HepG2 (cell line): ENCODE results near the gene ITSN2. TPM values are rescaled to one million over a fixed set of nuclear protein-coding genes. Genes with fewer than 3 reads are reported as not detected.

Experiments
- ATAC-seq: fragments of 200-7000 bp; cut with Tn5 transposase; 3 replicates; pipeline ENCODE4 v1.9.1; 2020; ENCODE audit warnings: mild to moderate bottlenecking, moderate library complexity
- BruUV-seq: library from RNA; stranded (reverse); fragments of 400-500 nt; replicated peaks from 2 replicates; lab custom pipeline; 2021; lab: Mats Ljungman, UMichigan
- CTCF ChIA-PET: fragments of 300-600 bp; formaldehyde crosslinking; extraction: SDS; loops from one replicate; lab custom pipeline; 2021; ENCODE audit warnings: low total read pairs, inconsistent platforms, low intra/inter-chr PET ratio; lab: Yijun Ruan, JAX
- POLR2A ChIA-PET: fragments of 350-600 bp; sonication (Branson Sonifier 250); formaldehyde crosslinking; loops from one replicate; lab custom pipeline; 2020; ENCODE audit warnings: antibody characterized with exemption, inconsistent platforms; lab: Yijun Ruan, JAX
- DNase-seq: peaks from one replicate; pipeline ENCODE4 v3.0.0-alpha.2; 2015; ENCODE audit warnings: low spot score
- FAIRE-seq: peaks from 3 replicates; lab custom pipeline; 2011; peaks lifted over from hg19 to GRCh38; lab: Jason Lieb, UNC
- H2AFZ ChIP-seq: one replicate; pipeline ENCODE4 v1.6.1; 2011; ENCODE audit warnings: low read length, inconsistent platforms
- H3K27ac ChIP-seq: fragments of 300-600 bp; 3 replicates; pipeline ENCODE4 v1.8.0; 2011; ENCODE audit warnings: mixed run types, mild to moderate bottlenecking, mixed read lengths, low read length, inconsistent platforms; ENCODE audit not compliant: insufficient read depth; ENCODE audit errors: extremely low read length
- H3K27me3 ChIP-seq, 2 experiments: fragments of 200-600 bp in 1 of 2; 2 replicates in 1 of 2; 3 replicates in 1 of 2; pipeline versions ENCODE4 v1.6.0 to v1.8.0; 2011; ENCODE audit warnings: low read length in 2 of 2, mild to moderate bottlenecking in 2 of 2, moderate library complexity in 2 of 2, inconsistent platforms in 1 of 2; ENCODE audit not compliant: insufficient read depth in 2 of 2, control insufficient read depth in 1 of 2
- H3K36me3 ChIP-seq, 2 experiments: fragments of 200-600 bp in 1 of 2; replicated peaks in 1 of 2; 2 replicates in 1 of 2; 3 replicates in 1 of 2; pipeline versions ENCODE4 v1.5.1 to v1.8.0; 2011; ENCODE audit warnings: low read length in 2 of 2, inconsistent platforms in 1 of 2; ENCODE audit not compliant: insufficient read depth in 2 of 2, control insufficient read depth in 1 of 2
- H3K4me1 ChIP-seq: 2 replicates; pipeline ENCODE4 v1.5.1; 2012; ENCODE audit warnings: low read length, inconsistent platforms; ENCODE audit not compliant: insufficient read depth
- H3K4me2 ChIP-seq: 2 replicates; pipeline ENCODE4 v1.6.0; 2011; ENCODE audit warnings: low read depth, low read length, inconsistent platforms
- H3K4me3 ChIP-seq, 3 experiments: fragments of 200-600 bp in 1 of 3; sonication (generic), shearing (Covaris generic) in 1 of 3; replicated peaks in 1 of 3; 2 replicates each; pipeline ENCODE4 v1.5.1; 2011 to 2016; ENCODE audit warnings: low read length in 3 of 3, inconsistent platforms in 2 of 3, low read depth in 2 of 3, mild to moderate bottlenecking in 2 of 3, control low read depth in 1 of 3, mixed read lengths in 1 of 3; ENCODE audit not compliant: insufficient read depth in 1 of 3
- H3K79me2 ChIP-seq: one replicate; pipeline ENCODE4 v1.6.1; 2011; ENCODE audit warnings: low read length, inconsistent platforms; ENCODE audit not compliant: insufficient read depth
- H3K9ac ChIP-seq: 2 replicates; pipeline ENCODE4 v1.6.0; 2011; ENCODE audit warnings: mild to moderate bottlenecking, low read depth, low read length, inconsistent platforms; ENCODE audit not compliant: insufficient read depth
- H3K9me3 ChIP-seq: 2 replicates; pipeline ENCODE4 v1.5.1; 2012; ENCODE audit warnings: mild to moderate bottlenecking, low read length
- H4K20me1 ChIP-seq: 2 replicates; pipeline ENCODE4 v1.6.0; 2011; ENCODE audit warnings: inconsistent platforms, mild to moderate bottlenecking, low read length, moderate library complexity; ENCODE audit not compliant: insufficient read depth
- EP300 ChIP-seq, 3 experiments: sonication (generic) in 1 of 3; formaldehyde crosslinking in 1 of 3; IDR thresholded peaks; 2 replicates each; pipeline versions ENCODE4 v1.5.1 to v1.6.1; 2011 to 2020; ENCODE audit warnings: low read depth in 2 of 3, low read length in 2 of 3, borderline replicate concordance in 1 of 3, improper control_type of control experiment in 1 of 3, mild to moderate bottlenecking in 1 of 3, missing genetic modification reagents in 1 of 3, moderate library complexity in 1 of 3
- HMG20B ChIP-seq: conservative IDR thresholded peaks from 2 replicates; pipeline ENCODE4 v1.6.1; 2016; ENCODE audit warnings: missing genetic modification reagents, missing compliant biosample characterization
- HOXA7 ChIP-seq: sonication (generic); formaldehyde crosslinking; IDR thresholded peaks from 2 replicates; pipeline ENCODE4 v1.8.1; 2022; ENCODE audit warnings: mild to moderate bottlenecking, missing genetic modification reagents, moderate library complexity
- KMT2A ChIP-seq: sonication (generic); formaldehyde crosslinking; IDR thresholded peaks from 2 replicates; pipeline ENCODE4 v1.4.0; 2020; ENCODE audit warnings: missing genetic modification reagents
- PAWR ChIP-seq: sonication (generic); formaldehyde crosslinking; IDR thresholded peaks from 2 replicates; pipeline ENCODE4 v1.4.0; 2020; ENCODE audit warnings: missing genetic modification reagents, mild to moderate bottlenecking, borderline replicate concordance
- REL ChIP-seq: sonication (generic); formaldehyde crosslinking; conservative IDR thresholded peaks from 2 replicates; pipeline ENCODE4 v1.8.0; 2022; ENCODE audit warnings: mild to moderate bottlenecking, missing genetic modification reagents, moderate library complexity
- TBX2 ChIP-seq: sonication (generic); formaldehyde crosslinking; IDR thresholded peaks from 2 replicates; pipeline ENCODE4 v1.5.0; 2020; ENCODE audit warnings: missing genetic modification reagents, mild to moderate bottlenecking, borderline replicate concordance
- ZBTB8A ChIP-seq: sonication (generic); formaldehyde crosslinking; IDR thresholded peaks from 2 replicates; pipeline ENCODE4 v1.4.0; 2020; ENCODE audit warnings: mild to moderate bottlenecking, low read depth, missing genetic modification reagents, borderline replicate concordance
- ZC3H4 ChIP-seq: sonication (generic); formaldehyde crosslinking; IDR thresholded peaks from 2 replicates; pipeline ENCODE4 v1.4.0; 2020; ENCODE audit warnings: missing genetic modification reagents, borderline replicate concordance
- ZNF460 ChIP-seq: sonication (generic); formaldehyde crosslinking; IDR thresholded peaks from 2 replicates; pipeline ENCODE4 v1.5.1; 2020; ENCODE audit warnings: missing genetic modification reagents, mild to moderate bottlenecking, borderline replicate concordance
- ZNF709 ChIP-seq: sonication (generic); formaldehyde crosslinking; IDR thresholded peaks from 2 replicates; pipeline ENCODE4 v1.5.0; 2020; ENCODE audit warnings: mild to moderate bottlenecking, missing genetic modification reagents
- ZNF788 ChIP-seq: sonication (generic); formaldehyde crosslinking; IDR thresholded peaks from 2 replicates; pipeline ENCODE4 v1.5.0; 2020; ENCODE audit warnings: mild to moderate bottlenecking, missing genetic modification reagents, borderline replicate concordance
- ZNF790 ChIP-seq: sonication (generic); formaldehyde crosslinking; IDR thresholded peaks from 2 replicates; pipeline ENCODE4 v1.8.0; 2022; ENCODE audit warnings: missing genetic modification reagents, mild to moderate bottlenecking, borderline replicate concordance
- ZNF878 ChIP-seq: sonication (generic); formaldehyde crosslinking; IDR thresholded peaks from 2 replicates; pipeline ENCODE4 v1.8.1; 2023; ENCODE audit warnings: mild to moderate bottlenecking, missing genetic modification reagents, moderate library complexity
- WGBS: methylation state at CpG from one replicate; pipeline ENCODE4 v1.1.6; 2017; ENCODE audit warnings: low lambda C conversion rate; 5-methylcytosine and 5-hydroxymethylcytosine counted together
- in situ Hi-C: cut with HindIII; loops from 2 replicates; pipeline ENCODE4 v1.10.0; 2017; ENCODE audit warnings: low pct_unique_long_range_greater_than_20kb; ENCODE audit not compliant: extremely low pct_ligation_motif_present
- intact Hi-C: fragments of 100-400 bp; cut with micrococcal nuclease; formaldehyde crosslinking; loops from one replicate; pipeline ENCODE4 v1.10.0; 2022; ENCODE audit not compliant: unreplicated experiment
- polyA plus RNA-seq, 8 experiments: library from polyadenylated mRNA; depleted of rRNA in 3 of 8; stranded (reverse) in 7 of 8; unstranded in 1 of 8; fragments of >200 nt; fragmentation: Illumina TruSeq in 4 of 8; extraction: Trizol in 4 of 8; gene quantifications; 2 replicates each; pipeline versions ENCODE4 v1.2.1 to v1.2.3, GENCODE V29; 2011 to 2016; ENCODE audit warnings: low read depth in 4 of 8, missing spikeins in 1 of 8, mixed read lengths in 1 of 8; ENCODE audit not compliant: insufficient read depth in 1 of 8
- total RNA-seq, 5 experiments: library from RNA; depleted of rRNA; stranded (reverse); fragments of >200 nt; fragmentation: Illumina TruSeq; extraction: Trizol; gene quantifications; 2 replicates each; pipeline ENCODE4 v1.2.3, GENCODE V29; 2016; ENCODE audit warnings: low read depth in 1 of 5
- TF ChIP-seq, protein P1 (sequence below): sonication (generic); formaldehyde crosslinking; IDR thresholded peaks from 2 replicates; pipeline ENCODE4 v1.9.0; 2022; ENCODE audit warnings: low read depth, missing genetic modification reagents
- TF ChIP-seq, protein P2 (sequence below): sonication (generic); formaldehyde crosslinking; IDR thresholded peaks from 2 replicates; pipeline ENCODE4 v1.4.0; 2020; ENCODE audit warnings: mild to moderate bottlenecking, missing genetic modification reagents, borderline replicate concordance

Gene ITSN2
- total and polyA plus RNA-seq, 2 of the 13 experiments (the other 11 are each of a cell fraction or from before 2014, with no cell fraction given): 26.0 to 26.6 TPM

DNA sequence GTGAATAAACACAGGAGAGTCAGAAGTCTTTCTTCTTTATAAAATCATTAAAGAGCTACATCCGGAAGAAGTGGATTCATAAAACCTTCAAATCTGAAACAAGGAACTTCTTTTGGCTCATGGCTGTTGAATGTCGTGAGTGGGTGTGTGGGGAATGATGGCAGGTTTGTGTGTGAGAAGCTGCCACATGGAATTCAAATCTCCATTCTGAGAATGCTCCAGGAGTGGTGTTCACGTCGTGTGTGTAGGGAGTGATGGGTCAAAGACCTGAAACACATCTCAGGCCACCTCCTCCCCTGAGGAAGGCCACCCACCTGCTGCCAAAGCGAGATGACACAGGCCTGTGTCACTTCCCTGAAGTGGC, 156.6 kb downstream of the ITSN2 start (continued):
- no peak for TF ChIP-seq ZNF709

GRCh38 chr2:24203029-24203786, 157.1 kb downstream of the ITSN2 start:
- WGBS: 92% methylated on average over 19 of the region's 19 CpGs

More at GRCh38 chr2:24203029-24203786, 157.1 kb downstream of the ITSN2 start:
- Histone ChIP-seq H3K27ac (no peak overlapping the region), H3K79me2 (no peaks in the 10 kb centered on the region), H3K36me3 (no peaks in the 10 kb centered on the region; a peak in 2 of 5 replicates), H3K4me1 (no peaks in the 10 kb centered on the region), H4K20me1 (no peaks in the 10 kb centered on the region), H3K4me2 (no peak overlapping the region), H3K27me3 (no peaks in the 10 kb centered on the region), H2AFZ (no peak overlapping the region), H3K4me3 (no peak overlapping the region), H3K9ac (no peak overlapping the region), H3K9me3 (no peaks in the 10 kb centered on the region)
- BruUV-seq: no TSS peak
- ChIA-PET CTCF (no interaction called here), POLR2A (no interaction called here)
- in situ Hi-C loops (no loop called here), intact Hi-C loops (no loop called here)
- DNase-seq (no peak), FAIRE-seq (no peak), ATAC-seq (no peak)
- TF ChIP-seq ZBTB8A: no peak
- no peak for TF ChIP-seq REL
- no peak for TF ChIP-seq ZNF460
- TF ChIP-seq, protein P1, sequence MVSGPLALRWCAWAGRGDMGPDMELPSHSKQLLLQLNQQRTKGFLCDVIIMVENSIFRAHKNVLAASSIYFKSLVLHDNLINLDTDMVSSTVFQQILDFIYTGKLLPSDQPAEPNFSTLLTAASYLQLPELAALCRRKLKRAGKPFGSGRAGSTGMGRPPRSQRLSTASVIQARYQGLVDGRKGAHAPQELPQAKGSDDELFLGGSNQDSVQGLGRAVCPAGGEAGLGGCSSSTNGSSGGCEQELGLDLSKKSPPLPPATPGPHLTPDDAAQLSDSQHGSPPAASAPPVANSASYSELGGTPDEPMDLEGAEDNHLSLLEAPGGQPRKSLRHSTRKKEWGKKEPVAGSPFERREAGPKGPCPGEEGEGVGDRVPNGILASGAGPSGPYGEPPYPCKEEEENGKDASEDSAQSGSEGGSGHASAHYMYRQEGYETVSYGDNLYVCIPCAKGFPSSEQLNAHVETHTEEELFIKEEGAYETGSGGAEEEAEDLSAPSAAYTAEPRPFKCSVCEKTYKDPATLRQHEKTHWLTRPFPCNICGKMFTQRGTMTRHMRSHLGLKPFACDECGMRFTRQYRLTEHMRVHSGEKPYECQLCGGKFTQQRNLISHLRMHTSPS (CRISPR knock-in tag): no peak
- no peak for TF ChIP-seq PAWR (CRISPR knock-in tag)
- TF ChIP-seq HMG20B: no peak
- TF ChIP-seq KMT2A (CRISPR knock-in tag): no peak
- TF ChIP-seq, protein P2, sequence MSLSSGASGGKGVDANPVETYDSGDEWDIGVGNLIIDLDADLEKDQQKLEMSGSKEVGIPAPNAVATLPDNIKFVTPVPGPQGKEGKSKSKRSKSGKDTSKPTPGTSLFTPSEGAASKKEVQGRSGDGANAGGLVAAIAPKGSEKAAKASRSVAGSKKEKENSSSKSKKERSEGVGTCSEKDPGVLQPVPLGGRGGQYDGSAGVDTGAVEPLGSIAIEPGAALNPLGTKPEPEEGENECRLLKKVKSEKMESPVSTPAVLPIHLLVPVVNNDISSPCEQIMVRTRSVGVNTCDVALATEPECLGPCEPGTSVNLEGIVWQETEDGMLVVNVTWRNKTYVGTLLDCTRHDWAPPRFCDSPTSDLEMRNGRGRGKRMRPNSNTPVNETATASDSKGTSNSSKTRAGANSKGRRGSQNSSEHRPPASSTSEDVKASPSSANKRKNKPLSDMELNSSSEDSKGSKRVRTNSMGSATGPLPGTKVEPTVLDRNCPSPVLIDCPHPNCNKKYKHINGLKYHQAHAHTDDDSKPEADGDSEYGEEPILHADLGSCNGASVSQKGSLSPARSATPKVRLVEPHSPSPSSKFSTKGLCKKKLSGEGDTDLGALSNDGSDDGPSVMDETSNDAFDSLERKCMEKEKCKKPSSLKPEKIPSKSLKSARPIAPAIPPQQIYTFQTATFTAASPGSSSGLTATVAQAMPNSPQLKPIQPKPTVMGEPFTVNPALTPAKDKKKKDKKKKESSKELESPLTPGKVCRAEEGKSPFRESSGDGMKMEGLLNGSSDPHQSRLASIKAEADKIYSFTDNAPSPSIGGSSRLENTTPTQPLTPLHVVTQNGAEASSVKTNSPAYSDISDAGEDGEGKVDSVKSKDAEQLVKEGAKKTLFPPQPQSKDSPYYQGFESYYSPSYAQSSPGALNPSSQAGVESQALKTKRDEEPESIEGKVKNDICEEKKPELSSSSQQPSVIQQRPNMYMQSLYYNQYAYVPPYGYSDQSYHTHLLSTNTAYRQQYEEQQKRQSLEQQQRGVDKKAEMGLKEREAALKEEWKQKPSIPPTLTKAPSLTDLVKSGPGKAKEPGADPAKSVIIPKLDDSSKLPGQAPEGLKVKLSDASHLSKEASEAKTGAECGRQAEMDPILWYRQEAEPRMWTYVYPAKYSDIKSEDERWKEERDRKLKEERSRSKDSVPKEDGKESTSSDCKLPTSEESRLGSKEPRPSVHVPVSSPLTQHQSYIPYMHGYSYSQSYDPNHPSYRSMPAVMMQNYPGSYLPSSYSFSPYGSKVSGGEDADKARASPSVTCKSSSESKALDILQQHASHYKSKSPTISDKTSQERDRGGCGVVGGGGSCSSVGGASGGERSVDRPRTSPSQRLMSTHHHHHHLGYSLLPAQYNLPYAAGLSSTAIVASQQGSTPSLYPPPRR: no peak
- TF ChIP-seq ZNF878 (CRISPR knock-in tag): no peak
- TF ChIP-seq EP300 (IDR thresholded peaks at IDR 0.05; ENCODE audit: low read depth in 2 of 2, low read length in 2 of 2): no peak
- TF ChIP-seq EP300 (CRISPR knock-in tag; IDR thresholded peaks at IDR 0.05; ENCODE audit: borderline replicate concordance): no peak
- TF ChIP-seq TBX2: no peak
- no peak for TF ChIP-seq ZNF790
- TF ChIP-seq ZC3H4 (CRISPR knock-in tag): no peak
- TF ChIP-seq HOXA7 (CRISPR knock-in tag): no peak
- TF ChIP-seq ZNF788 (CRISPR knock-in tag): no peak
